ENCODE data around the gene FBXL14. TPM values are rescaled to one million over a fixed set of nuclear protein-coding genes. Genes with fewer than 3 reads are reported as not detected.

Gene FBXL14
- total and polyA plus RNA-seq, 8 donors = 7.5 to 15.5 (median 10.6) TPM

- H3K4me3 ChIP-seq = no peak overlapping the region
- no peaks in the 10 kb centered on the region for H3K9me3 ChIP-seq
- H3K27me3 ChIP-seq = peaks cover 0 to 5% of the 10 kb centered on the region in 2 donors
- no peak overlapping the region for H3K27ac ChIP-seq
- DNase-seq (no peak), ATAC-seq (peak; percentile 69)
- no peaks in the 10 kb centered on the region for H3K4me1 ChIP-seq
- intact Hi-C loops (cut with DNase I) = no loop called here
- TF ChIP-seq CTCF (IDR thresholded peaks at IDR 0.05) = no peak
- H3K36me3 ChIP-seq = no peaks in the 10 kb centered on the region
Observed at GRCh38 chr12:1544996-1545700, 49.2 kb downstream of the FBXL14 start.

GRCh38 chr12:1542599-1542998 is 51.8 kb downstream of the FBXL14 start:
- no peak for TF ChIP-seq CTCF (IDR thresholded peaks at IDR 0.05)
- no peak overlapping the region for H3K4me3 ChIP-seq
- intact Hi-C loops (cut with DNase I) = no loop called here
- no peaks in the 10 kb centered on the region for H3K9me3 ChIP-seq
- no peak overlapping the region for H3K27ac ChIP-seq
- H3K36me3 ChIP-seq = no peaks in the 10 kb centered on the region
- peaks cover 0 to 30% of the 10 kb centered on the region in 2 donors for H3K27me3 ChIP-seq
- DNase-seq = no peak
- H3K4me1 ChIP-seq = no peaks in the 10 kb centered on the region
- no peak for ATAC-seq

GRCh38 chr12:1540690-1541089 is 53.7 kb downstream of the FBXL14 start:
- H3K9me3 ChIP-seq = no peaks in the 10 kb centered on the region
- intact Hi-C loops (cut with DNase I) = no loop called here
- no peak overlapping the region for H3K4me3 ChIP-seq
- no peaks in the 10 kb centered on the region for H3K36me3 ChIP-seq
- peak; percentile 47 for ATAC-seq
- H3K27ac ChIP-seq = no peak overlapping the region
- H3K27me3 ChIP-seq = peaks cover 0 to 48% of the 10 kb centered on the region in 2 donors
- H3K4me1 ChIP-seq = no peaks in the 10 kb centered on the region
- TF ChIP-seq CTCF (IDR thresholded peaks at IDR 0.05) = no peak
- no peak for DNase-seq

- intact Hi-C loops (cut with DNase I) = no loop called here
- TF ChIP-seq CTCF (IDR thresholded peaks at IDR 0.05) = no peak
- no peaks in the 10 kb centered on the region for H3K9me3 ChIP-seq
- no peaks in the 10 kb centered on the region for H3K4me1 ChIP-seq
- ATAC-seq = no peak
- DNase-seq = no peak
- H3K27me3 ChIP-seq = peaks cover 0 to 63% of the 10 kb centered on the region in 2 donors
- H3K27ac ChIP-seq = no peak overlapping the region
- no peaks in the 10 kb centered on the region for H3K36me3 ChIP-seq
- H3K4me3 ChIP-seq = no peak overlapping the region
Observed at GRCh38 chr12:1539135-1539534, 55.2 kb downstream of the FBXL14 start.

GRCh38 chr12:1536817-1537216 is 57.6 kb downstream of the FBXL14 start:
- no peak for ATAC-seq
- intact Hi-C loops (cut with DNase I) = no loop called here
- peaks cover 4 to 86% of the 10 kb centered on the region in 2 donors for H3K27me3 ChIP-seq
- H3K27ac ChIP-seq = no peak overlapping the region
- no peaks in the 10 kb centered on the region for H3K36me3 ChIP-seq
- no peak for TF ChIP-seq CTCF (IDR thresholded peaks at IDR 0.05)
- DNase-seq = no peak
- H3K4me3 ChIP-seq = no peak overlapping the region
- peaks cover 0 to 14% of the 10 kb centered on the region in 2 donors for H3K4me1 ChIP-seq
- H3K9me3 ChIP-seq = no peaks in the 10 kb centered on the region

Data from left lung (tissue), 10 donors.